ENCODE results near the gene RBBP8NL. TPM values are rescaled to one million over a fixed set of nuclear protein-coding genes. Genes with fewer than 3 reads are reported as not detected.
A peak's percentile ranks its signal among the peaks of the same experiment; 100 is the strongest.

Gene RBBP8NL
- polyA plus RNA-seq, 2 of the 4 experiments (the other 2 are of a cell fraction): not detected

DNA sequence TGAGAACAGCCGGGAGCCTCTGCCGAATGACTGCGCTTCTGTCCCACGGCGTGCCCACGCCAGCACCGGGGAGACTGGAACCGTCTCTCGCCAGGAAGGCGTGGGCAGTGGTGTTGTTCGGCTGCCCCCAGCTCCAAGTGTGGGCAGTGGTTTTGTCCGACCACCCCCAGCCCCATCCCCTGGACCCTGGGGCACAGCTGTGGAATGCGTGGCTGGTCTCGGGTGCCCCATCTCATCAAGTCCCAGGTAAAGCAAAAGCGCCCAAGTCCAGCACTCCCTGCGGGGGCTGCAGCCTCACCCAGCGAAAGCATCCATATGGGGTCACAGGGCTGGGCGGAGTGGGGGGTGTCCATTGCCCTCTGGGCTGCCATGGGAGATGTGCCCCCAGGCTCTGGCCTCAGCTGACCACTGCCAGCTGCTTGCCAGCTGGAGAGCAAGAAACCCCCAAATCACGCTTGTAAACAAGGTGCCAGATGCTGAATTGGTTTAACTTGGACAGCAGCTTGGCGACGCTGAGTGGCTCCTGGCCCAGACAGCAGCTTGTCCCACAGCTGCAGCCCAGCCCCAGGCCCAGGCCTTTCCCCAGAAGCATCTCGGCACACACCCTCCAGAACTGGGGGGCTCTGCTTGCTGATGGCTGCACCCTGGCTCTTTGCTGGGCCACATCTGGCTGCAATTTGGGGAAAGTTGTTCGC, 24.7 kb downstream of the RBBP8NL start:
- DNase-seq (ENCODE audit: low read depth in 1 of 2, low spot score in 1 of 2): no peak
- no peak overlapping the region for H3K27ac ChIP-seq
- H3K9me3 ChIP-seq: no peaks in the 10 kb centered on the region
- H3K4me2 ChIP-seq: no peak overlapping the region
- no peak for FAIRE-seq
- 93% methylated on average over 20 of the region's 23 CpGs for WGBS (ENCODE audit: missing lambda C conversion rate)
- no peak overlapping the region for H3K4me3 ChIP-seq
- peaks cover 13% of the 10 kb centered on the region for H3K4me1 ChIP-seq
- POLR2A ChIA-PET: no interaction called here
- ATAC-seq: no peak
- CTCF ChIA-PET: interaction anchor here (0.7 to 4.6 kb wide), 8 partner anchors 7 to 214 kb away, joined by 3 to 38 read pairs (median 4); no protein-coding TSS in a partner anchor
- TF ChIP-seq CBX8 (IDR thresholded peaks at IDR 0.05) (no peak), BHLHE40 (IDR thresholded peaks at IDR 0.05; ENCODE audit: low read depth, low read length) (no peak)

DNA sequence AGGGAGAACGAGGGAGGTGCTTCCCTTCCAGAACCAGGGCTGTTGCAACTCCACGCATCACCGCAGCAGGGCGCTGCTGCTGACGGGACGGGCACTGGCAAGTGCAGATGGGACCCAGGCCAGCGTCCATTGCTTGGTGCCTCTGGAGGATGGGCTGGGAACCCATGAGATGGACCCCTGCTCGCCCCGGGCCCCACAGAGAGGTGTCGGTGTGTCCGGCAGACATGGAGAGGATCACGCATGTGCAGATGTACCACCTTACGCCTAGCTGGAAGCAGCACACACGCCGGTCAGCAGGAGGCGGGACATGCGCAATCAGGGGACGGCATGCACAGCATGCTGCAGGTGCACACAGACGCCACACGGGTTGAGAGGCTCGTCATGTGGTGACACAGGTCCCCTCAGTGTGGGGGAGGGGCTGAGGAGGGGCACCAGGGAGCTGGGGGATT, 26.0 kb downstream of the RBBP8NL start:
- H3K4me1 ChIP-seq: peaks cover 11% of the 10 kb centered on the region
- ChIA-PET POLR2A (interaction anchor here (0.6 to 1.6 kb wide), 2 partner anchors 15 to 1224 kb away, joined by 3 to 11 read pairs; partner anchors contain the start of gene RPS21), CTCF (interaction anchor here (0.6 to 4.6 kb wide), 11 partner anchors 8 to 215 kb away, joined by 3 to 38 read pairs (median 4); partner anchors contain the start of gene ADRM1)
- ATAC-seq (peak in 1 of 2 experiments; percentile 64; a peak in 3 of 6 replicates), DNase-seq (ENCODE audit: low read depth in 1 of 2, low spot score in 1 of 2) (peak; percentile 35 to 61), FAIRE-seq (no peak)
- H3K4me3 ChIP-seq: no peak overlapping the region
- 64% methylated on average over 16 of the region's 21 CpGs for WGBS (ENCODE audit: missing lambda C conversion rate)
- no peak overlapping the region for H3K27ac ChIP-seq
- no peak overlapping the region for H3K4me2 ChIP-seq
- TF ChIP-seq EHF (CRISPR knock-in tag; IDR thresholded peaks at IDR 0.05) (no peak), EP300 (IDR thresholded peaks at IDR 0.05) (no peak)
- TF ChIP-seq, protein P1, sequence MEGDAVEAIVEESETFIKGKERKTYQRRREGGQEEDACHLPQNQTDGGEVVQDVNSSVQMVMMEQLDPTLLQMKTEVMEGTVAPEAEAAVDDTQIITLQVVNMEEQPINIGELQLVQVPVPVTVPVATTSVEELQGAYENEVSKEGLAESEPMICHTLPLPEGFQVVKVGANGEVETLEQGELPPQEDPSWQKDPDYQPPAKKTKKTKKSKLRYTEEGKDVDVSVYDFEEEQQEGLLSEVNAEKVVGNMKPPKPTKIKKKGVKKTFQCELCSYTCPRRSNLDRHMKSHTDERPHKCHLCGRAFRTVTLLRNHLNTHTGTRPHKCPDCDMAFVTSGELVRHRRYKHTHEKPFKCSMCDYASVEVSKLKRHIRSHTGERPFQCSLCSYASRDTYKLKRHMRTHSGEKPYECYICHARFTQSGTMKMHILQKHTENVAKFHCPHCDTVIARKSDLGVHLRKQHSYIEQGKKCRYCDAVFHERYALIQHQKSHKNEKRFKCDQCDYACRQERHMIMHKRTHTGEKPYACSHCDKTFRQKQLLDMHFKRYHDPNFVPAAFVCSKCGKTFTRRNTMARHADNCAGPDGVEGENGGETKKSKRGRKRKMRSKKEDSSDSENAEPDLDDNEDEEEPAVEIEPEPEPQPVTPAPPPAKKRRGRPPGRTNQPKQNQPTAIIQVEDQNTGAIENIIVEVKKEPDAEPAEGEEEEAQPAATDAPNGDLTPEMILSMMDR (IDR thresholded peaks at IDR 0.05): peak; percentile 18; the same call in 1 of the 3 replicates
- H3K9me3 ChIP-seq: no peaks in the 10 kb centered on the region

DNA sequence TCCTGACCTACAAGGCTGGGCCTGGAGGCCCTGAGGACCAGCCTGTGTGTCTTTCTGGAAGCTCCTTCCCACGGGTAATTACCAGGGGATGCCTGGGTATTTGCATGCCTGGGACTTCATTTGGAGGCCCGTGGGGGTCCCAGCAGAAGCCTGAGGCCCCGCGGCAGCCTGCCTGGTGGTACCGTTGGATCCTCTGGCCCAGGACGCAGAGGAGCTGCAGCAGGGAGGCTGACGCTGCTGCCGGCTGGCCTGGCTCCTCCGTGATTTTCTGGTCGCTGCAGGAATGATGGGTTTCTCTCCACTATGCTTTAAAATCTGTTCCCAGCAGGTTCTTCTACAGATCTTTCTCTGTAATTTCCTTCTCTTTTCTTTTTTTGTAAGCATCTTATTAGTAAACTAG, 26.8 kb downstream of the RBBP8NL start:
- Histone ChIP-seq H3K27ac (no peak overlapping the region), H3K9me3 (no peaks in the 10 kb centered on the region), H3K4me1 (peaks cover 3% of the 10 kb centered on the region), H3K4me2 (no peak overlapping the region), H3K4me3 (no peak overlapping the region)
- DNase-seq (ENCODE audit: low read depth in 1 of 2, low spot score in 1 of 2) (no peak), FAIRE-seq (no peak), ATAC-seq (no peak)
- POLR2A ChIA-PET: interaction anchor here (1.4 to 1.6 kb wide), 2 partner anchors 11 to 14 kb away, joined by 3 to 11 read pairs; partner anchors contain the start of gene RPS21
- 79% methylated on average over 10 of the region's 10 CpGs for WGBS (ENCODE audit: missing lambda C conversion rate)
- TF ChIP-seq, protein P2, sequence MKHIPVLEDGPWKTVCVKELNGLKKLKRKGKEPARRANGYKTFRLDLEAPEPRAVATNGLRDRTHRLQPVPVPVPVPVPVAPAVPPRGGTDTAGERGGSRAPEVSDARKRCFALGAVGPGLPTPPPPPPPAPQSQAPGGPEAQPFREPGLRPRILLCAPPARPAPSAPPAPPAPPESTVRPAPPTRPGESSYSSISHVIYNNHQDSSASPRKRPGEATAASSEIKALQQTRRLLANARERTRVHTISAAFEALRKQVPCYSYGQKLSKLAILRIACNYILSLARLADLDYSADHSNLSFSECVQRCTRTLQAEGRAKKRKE (CRISPR knock-in tag; IDR thresholded peaks at IDR 0.05; ENCODE audit: low read depth): no peak
- TF ChIP-seq HEYL (CRISPR knock-in tag; IDR thresholded peaks at IDR 0.05) (no peak), BHLHE40 (IDR thresholded peaks at IDR 0.05; ENCODE audit: low read depth, low read length) (no peak), ZSCAN20 (CRISPR knock-in tag; IDR thresholded peaks at IDR 0.05) (no peak), HOXA7 (CRISPR knock-in tag; IDR thresholded peaks at IDR 0.05) (no peak)
- TF ChIP-seq, protein P3, sequence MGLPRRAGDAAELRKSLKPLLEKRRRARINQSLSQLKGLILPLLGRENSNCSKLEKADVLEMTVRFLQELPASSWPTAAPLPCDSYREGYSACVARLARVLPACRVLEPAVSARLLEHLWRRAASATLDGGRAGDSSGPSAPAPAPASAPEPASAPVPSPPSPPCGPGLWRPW (IDR thresholded peaks at IDR 0.05): no peak
- CTCF ChIA-PET: interaction anchor here (0.6 to 4.6 kb wide), 11 partner anchors 9 to 185 kb away, joined by 3 to 38 read pairs (median 4); partner anchors contain the start of gene RPS21

DNA sequence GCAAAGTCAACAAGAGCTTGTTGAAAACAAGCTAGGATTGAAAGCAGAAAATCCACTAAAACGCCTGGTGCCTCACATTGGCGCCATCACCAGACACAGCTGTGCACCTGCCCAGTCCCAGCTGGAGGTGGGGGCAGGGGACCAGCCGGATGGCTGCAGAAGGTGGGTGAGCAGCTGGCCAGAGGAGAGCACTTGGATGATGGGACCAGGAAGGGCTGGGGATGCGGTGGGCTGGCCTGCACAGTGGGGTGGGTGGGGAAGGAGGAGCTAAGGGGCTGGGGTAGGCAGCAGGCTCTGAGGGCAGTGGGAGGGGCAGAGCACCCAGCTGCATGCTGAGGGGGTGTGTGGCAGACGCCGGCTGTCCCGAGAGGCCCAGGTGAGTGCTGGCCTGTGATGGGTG, 27.3 kb downstream of the RBBP8NL start:
- ChIA-PET CTCF (interaction anchor here (0.8 to 4.6 kb wide), 8 partner anchors 9 to 184 kb away, joined by 3 to 38 read pairs (median 4); partner anchors contain the start of gene RPS21), POLR2A (interaction anchor here (1.4 to 1.6 kb wide), 2 partner anchors 11 to 13 kb away, joined by 3 to 11 read pairs; partner anchors contain the start of gene RPS21)
- ATAC-seq (no peak), DNase-seq (ENCODE audit: low read depth in 1 of 2, low spot score in 1 of 2) (no peak), FAIRE-seq (no peak)
- WGBS (ENCODE audit: missing lambda C conversion rate): 88% methylated on average over 6 of the region's 7 CpGs
- no peak for TF ChIP-seq JUNB (IDR thresholded peaks at IDR 0.05)
- TF ChIP-seq RARB (CRISPR knock-in tag; IDR thresholded peaks at IDR 0.05): no peak
- TF ChIP-seq BHLHE40 (IDR thresholded peaks at IDR 0.05; ENCODE audit: low read depth, low read length): no peak
- TF ChIP-seq, protein P2 (CRISPR knock-in tag; IDR thresholded peaks at IDR 0.05; ENCODE audit: low read depth): no peak
- Histone ChIP-seq H3K27ac (no peak overlapping the region), H3K4me3 (no peak overlapping the region), H3K4me1 (no peaks in the 10 kb centered on the region), H3K9me3 (no peaks in the 10 kb centered on the region), H3K4me2 (no peak overlapping the region)
